22Rv1 (cell line): ENCODE data around the gene SYTL3.
"Not testable (repeated sequence)": the region's sequence is repeated elsewhere in the genome, so short reads cannot be mapped to it uniquely, and the experiment has no call there.

Experiments used
- H3K27ac ChIP-seq: fragments of 450-650 bp; 2 replicates; pipeline ENCODE4 v1.5.1; 2017
- ZFX ChIP-seq: fragments of 450-650 bp; IDR thresholded peaks from 2 replicates; pipeline ENCODE4 v1.6.1; 2017; ENCODE audit warnings: antibody characterized with exemption, borderline replicate concordance
- TF ChIP-seq, protein P1 (sequence below): fragments of 450-650 bp; IDR thresholded peaks from 2 replicates; pipeline ENCODE4 v1.5.1; 2017; ENCODE audit warnings: mild to moderate bottlenecking

Gene SYTL3

GRCh38 chr6:158791274-158791855 is 141.5 kb downstream of the SYTL3 start:
- no peak overlapping the region for H3K27ac ChIP-seq
- TF ChIP-seq ZFX, result no peak
- TF ChIP-seq, protein P1, sequence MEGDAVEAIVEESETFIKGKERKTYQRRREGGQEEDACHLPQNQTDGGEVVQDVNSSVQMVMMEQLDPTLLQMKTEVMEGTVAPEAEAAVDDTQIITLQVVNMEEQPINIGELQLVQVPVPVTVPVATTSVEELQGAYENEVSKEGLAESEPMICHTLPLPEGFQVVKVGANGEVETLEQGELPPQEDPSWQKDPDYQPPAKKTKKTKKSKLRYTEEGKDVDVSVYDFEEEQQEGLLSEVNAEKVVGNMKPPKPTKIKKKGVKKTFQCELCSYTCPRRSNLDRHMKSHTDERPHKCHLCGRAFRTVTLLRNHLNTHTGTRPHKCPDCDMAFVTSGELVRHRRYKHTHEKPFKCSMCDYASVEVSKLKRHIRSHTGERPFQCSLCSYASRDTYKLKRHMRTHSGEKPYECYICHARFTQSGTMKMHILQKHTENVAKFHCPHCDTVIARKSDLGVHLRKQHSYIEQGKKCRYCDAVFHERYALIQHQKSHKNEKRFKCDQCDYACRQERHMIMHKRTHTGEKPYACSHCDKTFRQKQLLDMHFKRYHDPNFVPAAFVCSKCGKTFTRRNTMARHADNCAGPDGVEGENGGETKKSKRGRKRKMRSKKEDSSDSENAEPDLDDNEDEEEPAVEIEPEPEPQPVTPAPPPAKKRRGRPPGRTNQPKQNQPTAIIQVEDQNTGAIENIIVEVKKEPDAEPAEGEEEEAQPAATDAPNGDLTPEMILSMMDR, result no peak

DNA sequence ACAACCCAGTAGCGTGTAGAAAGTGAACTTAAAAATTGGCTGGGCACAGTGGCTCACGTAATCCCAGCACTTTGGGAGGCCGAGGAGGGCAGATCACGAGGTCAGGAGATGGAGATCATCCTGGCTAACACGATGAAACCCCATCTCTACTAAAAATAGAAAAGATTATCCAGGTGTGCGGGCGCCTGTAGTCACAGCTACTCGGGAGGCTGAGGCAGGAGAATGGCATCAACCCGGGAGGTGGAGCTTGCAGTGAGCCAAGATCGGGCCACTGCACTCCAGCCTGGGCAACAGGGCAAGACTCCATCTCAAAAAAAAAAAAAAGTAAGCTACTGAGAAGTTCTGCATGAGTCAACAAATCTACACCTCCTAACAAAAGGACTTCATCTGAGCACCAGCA is 142.7 kb downstream of the SYTL3 start:
- not testable (repeated sequence) for H3K27ac ChIP-seq

GRCh38 chr6:158793432-158793831 is 143.6 kb downstream of the SYTL3 start:
- no peak overlapping the region for H3K27ac ChIP-seq
- no peak for TF ChIP-seq ZFX
- TF ChIP-seq, protein P1, result peak; percentile 20; the same call in 1 of the 2 replicates

GRCh38 chr6:158795516-158795915 is 145.7 kb downstream of the SYTL3 start:
- no peak overlapping the region for H3K27ac ChIP-seq

DNA sequence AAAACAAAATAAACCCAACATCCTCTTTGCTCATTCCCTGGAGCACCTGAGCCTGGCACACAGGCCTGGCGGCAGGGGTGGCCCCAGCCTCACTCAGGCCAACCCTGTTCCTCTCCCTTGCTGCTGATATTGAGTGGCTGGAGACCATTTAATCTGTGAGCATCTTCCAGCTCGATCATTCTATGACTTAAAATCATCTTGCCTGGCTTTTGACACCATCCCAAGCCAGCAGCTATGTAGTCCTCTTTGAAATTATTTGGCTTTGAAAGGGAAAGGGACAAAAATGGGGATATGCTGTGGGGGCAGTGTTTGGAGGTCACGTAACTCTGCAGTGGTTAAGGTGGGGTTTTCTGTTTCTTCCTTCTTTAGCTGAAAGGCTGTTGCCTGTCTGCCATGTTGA is 146.5 kb downstream of the SYTL3 start:
- TF ChIP-seq, protein P1, result no peak

More at GRCh38 chr6:158795516-158795915, 145.7 kb downstream of the SYTL3 start:
- TF ChIP-seq, protein P1, result no peak
- TF ChIP-seq ZFX, result no peak

DNA sequence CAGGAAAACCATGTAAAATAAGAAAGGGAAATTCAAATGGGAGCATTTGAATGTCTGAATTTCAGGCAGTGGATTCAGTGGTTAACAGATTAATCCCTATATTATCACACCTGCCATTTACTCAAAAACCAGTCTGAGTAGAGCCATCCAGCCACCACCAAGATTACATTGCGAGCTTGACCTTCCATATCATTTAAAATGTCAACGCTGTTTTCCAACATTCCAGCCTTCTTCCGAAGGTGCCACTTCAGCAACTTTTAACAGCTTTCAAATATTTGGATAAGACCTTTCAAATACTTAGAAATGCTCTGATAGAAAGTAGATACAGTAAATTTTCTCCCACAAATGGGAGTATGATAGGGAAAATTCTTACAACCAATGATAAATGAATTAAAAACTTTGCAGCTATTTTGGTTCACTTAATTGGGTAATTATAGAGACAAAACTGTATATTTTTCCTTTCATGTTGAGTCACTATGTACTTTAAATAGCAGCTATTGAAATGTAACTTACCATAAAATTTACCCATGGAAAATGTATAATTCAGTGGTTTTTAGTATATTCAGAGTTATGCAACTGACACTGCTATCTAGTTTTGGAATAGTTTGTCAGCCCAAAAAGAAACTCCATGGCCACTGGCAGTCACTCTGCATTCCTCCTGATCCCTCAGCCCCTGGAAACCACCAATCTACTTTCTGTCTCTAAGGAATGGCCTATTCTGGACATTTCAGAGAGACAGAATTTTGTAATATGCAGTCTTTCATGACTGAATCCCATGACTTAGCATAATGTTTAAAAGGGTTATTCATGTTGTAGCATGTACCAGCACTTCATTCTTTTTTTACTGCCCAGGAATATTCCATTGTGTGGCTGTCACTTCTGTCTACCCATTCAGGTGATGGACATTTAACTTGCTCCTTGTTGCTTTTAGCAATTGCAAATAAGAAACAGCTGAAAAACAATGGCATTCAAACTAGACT is 147.8 kb downstream of the SYTL3 start:
- TF ChIP-seq, protein P1, result no peak
- no peak for TF ChIP-seq ZFX
- no peak overlapping the region; the same call in 1 of the 2 replicates for H3K27ac ChIP-seq

More for the DNA sequence above, 146.5 kb downstream of the SYTL3 start:
- H3K27ac ChIP-seq, result no peak overlapping the region

DNA sequence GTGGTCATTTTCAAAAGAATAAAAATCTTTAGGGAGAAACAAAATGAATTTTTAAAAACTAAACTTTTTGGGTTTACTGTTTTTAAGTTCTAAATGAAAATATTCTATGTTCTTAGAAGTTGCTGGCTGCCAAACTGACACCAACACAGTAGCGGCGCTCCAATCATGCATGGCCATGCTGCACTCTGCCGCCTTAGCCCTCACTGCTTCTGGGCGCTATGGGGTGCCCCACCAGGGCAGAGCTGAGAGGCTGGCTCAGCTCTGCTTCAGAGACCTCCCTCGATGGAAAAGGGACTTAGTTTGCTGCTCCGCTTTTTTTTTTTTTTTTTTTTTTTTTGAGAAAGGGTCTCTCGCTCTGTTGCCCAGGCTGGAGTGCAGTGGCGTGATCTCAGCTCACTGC is 148.5 kb downstream of the SYTL3 start:
- TF ChIP-seq, protein P1, result no peak
- no peak for TF ChIP-seq ZFX
- H3K27ac ChIP-seq, result peak overlapping the region; percentile 75
